RWPE1 (cell line): Measurements from ENCODE around the gene TMED9.

Experiments used
- CTCF ChIA-PET: fragments of 350-600 bp; sonication (Branson Sonifier 250); formaldehyde crosslinking; extraction: SDS; loops from one replicate; lab custom pipeline; 2021; lab: Yijun Ruan, JAX
- POLR2A ChIA-PET: fragments of 400-600 bp; formaldehyde crosslinking; extraction: SDS; loops from one replicate; lab custom pipeline; 2020; ENCODE audit warnings: antibody characterized with exemption; ENCODE audit not compliant: low non-redundant PET; lab: Yijun Ruan, JAX
- DNase-seq: peaks from one replicate; pipeline ENCODE4 v3.0.0; 2012; ENCODE audit warnings: low spot score
- H3K27ac ChIP-seq: fragments of 450-650 bp; 2 replicates; pipeline ENCODE4 v1.5.1; 2017
- CTCF ChIP-seq: fragments of 450-650 bp; conservative IDR thresholded peaks from 2 replicates; pipeline ENCODE4 v1.5.1; 2017; ENCODE audit warnings: low read depth, mild to moderate bottlenecking

Gene TMED9

GRCh38 chr5:177603631-177604030 lies 11.6 kb downstream of the TMED9 start:
- CTCF ChIA-PET, result no interaction called here
- peak overlapping the region; percentile 1; the same call in 1 of the 2 replicates for H3K27ac ChIP-seq
- POLR2A ChIA-PET, result interaction anchor here (0.5 to 0.6 kb wide), 2 partner anchors 199 to 555 kb away, joined by 3 to 4 read pairs; no protein-coding TSS in a partner anchor
- TF ChIP-seq CTCF, result no peak
- DNase-seq, result no peak

- peak overlapping the region; percentile 1; the same call in 1 of the 2 replicates for H3K27ac ChIP-seq
- POLR2A ChIA-PET, result interaction anchor here (0.5 kb wide), 1 partner anchor 199 kb away, joined by 3 read pairs; no protein-coding TSS in a partner anchor
- DNase-seq, result no peak
- CTCF ChIA-PET, result no interaction called here
- no peak for TF ChIP-seq CTCF
Observed at GRCh38 chr5:177604116-177604521, 12.1 kb downstream of the TMED9 start.

- ChIA-PET POLR2A (no interaction called here), CTCF (interaction anchor here (1.0 kb wide), 1 partner anchor 12 kb away, joined by 8 read pairs; no protein-coding TSS in a partner anchor)
- no peak for TF ChIP-seq CTCF
Observed at GRCh38 chr5:177604656-177605055, 12.7 kb downstream of the TMED9 start.

GRCh38 chr5:177605078-177605477 lies 13.1 kb downstream of the TMED9 start:
- TF ChIP-seq CTCF, result no peak
- POLR2A ChIA-PET, result no interaction called here
- no peak for DNase-seq
- 0 out of 2 replicates have a peak overlapping the region, but pooled peaks have one; percentile 4 for H3K27ac ChIP-seq
- CTCF ChIA-PET, result interaction anchor here (0.6 to 1.0 kb wide), 2 partner anchors 12 to 456 kb away, joined by 3 to 8 read pairs; no protein-coding TSS in a partner anchor

More at GRCh38 chr5:177604656-177605055, 12.7 kb downstream of the TMED9 start:
- no peak overlapping the region for H3K27ac ChIP-seq
- no peak for DNase-seq

GRCh38 chr5:177605667-177606066 lies 13.7 kb downstream of the TMED9 start:
- DNase-seq, result no peak
- CTCF ChIA-PET, result interaction anchor here (0.6 to 1.0 kb wide), 2 partner anchors 11 to 455 kb away, joined by 3 to 8 read pairs; no protein-coding TSS in a partner anchor
- H3K27ac ChIP-seq, result 0 out of 2 replicates have a peak overlapping the region, but pooled peaks have one; percentile 4
- POLR2A ChIA-PET, result no interaction called here
- no peak for TF ChIP-seq CTCF

- TF ChIP-seq CTCF, result no peak
- ChIA-PET POLR2A (no interaction called here), CTCF (interaction anchor here (1.1 kb wide), 1 partner anchor 13 kb away, joined by 3 read pairs; no protein-coding TSS in a partner anchor)
- H3K27ac ChIP-seq, result peak overlapping the region; percentile 4; the same call in 1 of the 2 replicates
- DNase-seq, result no peak
Observed at GRCh38 chr5:177606071-177607051, 14.4 kb downstream of the TMED9 start.
